ENCODE data around the gene CADM1. TPM values are rescaled to one million over a fixed set of nuclear protein-coding genes. Genes with fewer than 3 reads are reported as not detected.

The CADM1 gene
- polyA plus RNA-seq, 4 donors, result 130 to 282 (median 144) TPM

GRCh38 chr11:115409116-115409670 lies 95.0 kb downstream of the CADM1 start:
- no peak for DNase-seq (ENCODE audit: low read depth in 4 of 4, low spot score in 3 of 4)

- DNase-seq (ENCODE audit: low read depth in 4 of 4, low spot score in 3 of 4), result peak in 3 of 4 donors; percentile 51 to 57 (median 51)
Observed at GRCh38 chr11:115408036-115408921, 95.9 kb downstream of the CADM1 start.

- DNase-seq (ENCODE audit: low read depth in 4 of 4, low spot score in 3 of 4), result no peak
Observed at GRCh38 chr11:115407496-115407895, 96.7 kb downstream of the CADM1 start.

GRCh38 chr11:115406404-115406803 lies 97.8 kb downstream of the CADM1 start:
- no peak for DNase-seq (ENCODE audit: low read depth in 4 of 4, low spot score in 3 of 4)

- no peak for DNase-seq (ENCODE audit: low read depth in 4 of 4, low spot score in 3 of 4)
Observed at GRCh38 chr11:115398333-115399080, 105.7 kb downstream of the CADM1 start.

GRCh38 chr11:115396533-115396932 lies 107.7 kb downstream of the CADM1 start:
- DNase-seq (ENCODE audit: low read depth in 4 of 4, low spot score in 3 of 4), result no peak

- DNase-seq (ENCODE audit: low read depth in 4 of 4, low spot score in 3 of 4), result no peak
Observed at GRCh38 chr11:115393950-115394349, 110.3 kb downstream of the CADM1 start.

GRCh38 chr11:115391598-115391997 lies 112.6 kb downstream of the CADM1 start:
- no peak for DNase-seq (ENCODE audit: low read depth in 4 of 4, low spot score in 3 of 4)

- DNase-seq (ENCODE audit: low read depth in 4 of 4, low spot score in 3 of 4), result no peak
Observed at GRCh38 chr11:115391160-115391559, 113.1 kb downstream of the CADM1 start.

GRCh38 chr11:115390441-115390840 lies 113.8 kb downstream of the CADM1 start:
- no peak for DNase-seq (ENCODE audit: low read depth in 4 of 4, low spot score in 3 of 4)

GRCh38 chr11:115389790-115390189 lies 114.4 kb downstream of the CADM1 start:
- DNase-seq (ENCODE audit: low read depth in 4 of 4, low spot score in 3 of 4), result no peak

GRCh38 chr11:115385226-115385625 lies 119.0 kb downstream of the CADM1 start:
- DNase-seq (ENCODE audit: low read depth in 4 of 4, low spot score in 3 of 4), result no peak

GRCh38 chr11:115384236-115384635 lies 120.0 kb downstream of the CADM1 start:
- no peak for DNase-seq (ENCODE audit: low read depth in 4 of 4, low spot score in 3 of 4)

- no peak for DNase-seq (ENCODE audit: low read depth in 4 of 4, low spot score in 3 of 4)
Observed at GRCh38 chr11:115383431-115383830, 120.8 kb downstream of the CADM1 start.

GRCh38 chr11:115379528-115379927 lies 124.7 kb downstream of the CADM1 start:
- no peak for DNase-seq (ENCODE audit: low read depth in 4 of 4, low spot score in 3 of 4)

GRCh38 chr11:115378557-115378956 lies 125.7 kb downstream of the CADM1 start:
- no peak for DNase-seq (ENCODE audit: low read depth in 4 of 4, low spot score in 3 of 4)

- DNase-seq (ENCODE audit: low read depth in 4 of 4, low spot score in 3 of 4), result no peak
Observed at GRCh38 chr11:115377882-115378296, 126.3 kb downstream of the CADM1 start.

- no peak for DNase-seq (ENCODE audit: low read depth in 4 of 4, low spot score in 3 of 4)
Observed at GRCh38 chr11:115368616-115369015, 135.6 kb downstream of the CADM1 start.

GRCh38 chr11:115366826-115367225 lies 137.4 kb downstream of the CADM1 start:
- DNase-seq (ENCODE audit: low read depth in 4 of 4, low spot score in 3 of 4), result no peak

- no peak for DNase-seq (ENCODE audit: low read depth in 4 of 4, low spot score in 3 of 4)
Observed at GRCh38 chr11:115365907-115366306, 138.3 kb downstream of the CADM1 start.

GRCh38 chr11:115364896-115365295 lies 139.3 kb downstream of the CADM1 start:
- no peak for DNase-seq (ENCODE audit: low read depth in 4 of 4, low spot score in 3 of 4)

All from left renal pelvis (tissue), 4 donors.